Measurements from ENCODE around the gene SPAG16.

Gene SPAG16

GRCh38 chr2:214174563-214174962 is 890.3 kb downstream of the SPAG16 start:
- Histone ChIP-seq H3K9me3 (ENCODE audit: insufficient read depth, low read depth, low read length) (no peaks in the 10 kb centered on the region), H3K27me3 (ENCODE audit: insufficient read depth, low read length) (no peaks in the 10 kb centered on the region), H3K9ac (ENCODE audit: low read depth, low read length) (no peak overlapping the region), H3K36me3 (ENCODE audit: insufficient read depth, low read length) (no peaks in the 10 kb centered on the region), H3K4me3 (ENCODE audit: low read length) (no peak overlapping the region), H3K4me1 (ENCODE audit: insufficient read depth, low read length) (no peaks in the 10 kb centered on the region), H3K27ac (ENCODE audit: low read depth, low read length) (no peak overlapping the region)
- 85% methylated on average over 1 of the region's 1 CpG for WGBS

GRCh38 chr2:214180071-214180470 is 895.8 kb downstream of the SPAG16 start:
- Histone ChIP-seq H3K9ac (ENCODE audit: low read depth, low read length) (no peak overlapping the region), H3K27me3 (ENCODE audit: insufficient read depth, low read length) (no peaks in the 10 kb centered on the region), H3K9me3 (ENCODE audit: insufficient read depth, low read depth, low read length) (no peaks in the 10 kb centered on the region), H3K4me1 (ENCODE audit: insufficient read depth, low read length) (no peaks in the 10 kb centered on the region), H3K27ac (ENCODE audit: low read depth, low read length) (no peak overlapping the region), H3K36me3 (ENCODE audit: insufficient read depth, low read length) (no peaks in the 10 kb centered on the region), H3K4me3 (ENCODE audit: low read length) (no peak overlapping the region)
- 88% methylated on average over 1 of the region's 1 CpG for WGBS

- Histone ChIP-seq H3K4me3 (ENCODE audit: low read length) (no peak overlapping the region), H3K27me3 (ENCODE audit: insufficient read depth, low read length) (no peaks in the 10 kb centered on the region), H3K9ac (ENCODE audit: low read depth, low read length) (no peak overlapping the region), H3K9me3 (ENCODE audit: insufficient read depth, low read depth, low read length) (no peaks in the 10 kb centered on the region), H3K27ac (ENCODE audit: low read depth, low read length) (no peak overlapping the region), H3K36me3 (ENCODE audit: insufficient read depth, low read length) (no peaks in the 10 kb centered on the region), H3K4me1 (ENCODE audit: insufficient read depth, low read length) (no peaks in the 10 kb centered on the region)
- WGBS = 83% methylated on average over 2 of the region's 3 CpGs
Measured at GRCh38 chr2:214180686-214181085, 896.4 kb downstream of the SPAG16 start.

- Histone ChIP-seq H3K4me3 (ENCODE audit: low read length) (no peak overlapping the region), H3K36me3 (ENCODE audit: insufficient read depth, low read length) (no peaks in the 10 kb centered on the region), H3K9me3 (ENCODE audit: insufficient read depth, low read depth, low read length) (no peaks in the 10 kb centered on the region), H3K27me3 (ENCODE audit: insufficient read depth, low read length) (no peaks in the 10 kb centered on the region), H3K4me1 (ENCODE audit: insufficient read depth, low read length) (peaks cover 9% of the 10 kb centered on the region), H3K27ac (ENCODE audit: low read depth, low read length) (no peak overlapping the region), H3K9ac (ENCODE audit: low read depth, low read length) (no peak overlapping the region)
- 89% methylated on average over 2 of the region's 2 CpGs for WGBS
Measured at GRCh38 chr2:214184461-214184860, 900.2 kb downstream of the SPAG16 start.

- no peak overlapping the region for H3K27ac ChIP-seq (ENCODE audit: low read depth, low read length)
- no peaks in the 10 kb centered on the region for H3K27me3 ChIP-seq (ENCODE audit: insufficient read depth, low read length)
- no peak overlapping the region for H3K4me3 ChIP-seq (ENCODE audit: low read length)
- no peaks in the 10 kb centered on the region for H3K36me3 ChIP-seq (ENCODE audit: insufficient read depth, low read length)
- peaks cover 9% of the 10 kb centered on the region for H3K4me1 ChIP-seq (ENCODE audit: insufficient read depth, low read length)
- 96% methylated on average over 2 of the region's 2 CpGs for WGBS
- no peaks in the 10 kb centered on the region for H3K9me3 ChIP-seq (ENCODE audit: insufficient read depth, low read depth, low read length)
- H3K9ac ChIP-seq (ENCODE audit: low read depth, low read length) = no peak overlapping the region
Measured at GRCh38 chr2:214185546-214185945, 901.3 kb downstream of the SPAG16 start.

- Histone ChIP-seq H3K4me3 (ENCODE audit: low read length) (no peak overlapping the region), H3K36me3 (ENCODE audit: insufficient read depth, low read length) (no peaks in the 10 kb centered on the region), H3K27me3 (ENCODE audit: insufficient read depth, low read length) (no peaks in the 10 kb centered on the region), H3K27ac (ENCODE audit: low read depth, low read length) (no peak overlapping the region), H3K9me3 (ENCODE audit: insufficient read depth, low read depth, low read length) (no peaks in the 10 kb centered on the region), H3K9ac (ENCODE audit: low read depth, low read length) (no peak overlapping the region), H3K4me1 (ENCODE audit: insufficient read depth, low read length) (peaks cover 9% of the 10 kb centered on the region)
- 91% methylated on average over 3 of the region's 3 CpGs for WGBS
Measured at GRCh38 chr2:214192711-214193110, 908.4 kb downstream of the SPAG16 start.

- no peak overlapping the region for H3K27ac ChIP-seq (ENCODE audit: low read depth, low read length)
- H3K4me1 ChIP-seq (ENCODE audit: insufficient read depth, low read length) = 0 out of 2 replicates have a peak, but pooled peaks cover under 1% of the 10 kb centered on the region
- H3K9me3 ChIP-seq (ENCODE audit: insufficient read depth, low read depth, low read length) = no peaks in the 10 kb centered on the region
- H3K9ac ChIP-seq (ENCODE audit: low read depth, low read length) = no peak overlapping the region
- no peaks in the 10 kb centered on the region for H3K36me3 ChIP-seq (ENCODE audit: insufficient read depth, low read length)
- no peaks in the 10 kb centered on the region for H3K27me3 ChIP-seq (ENCODE audit: insufficient read depth, low read length)
- H3K4me3 ChIP-seq (ENCODE audit: low read length) = no peak overlapping the region
- 94% methylated on average over 1 of the region's 1 CpG for WGBS
Measured at GRCh38 chr2:214193943-214194342, 909.7 kb downstream of the SPAG16 start.

GRCh38 chr2:214196260-214196659 is 912.0 kb downstream of the SPAG16 start:
- Histone ChIP-seq H3K27me3 (ENCODE audit: insufficient read depth, low read length) (no peaks in the 10 kb centered on the region), H3K9me3 (ENCODE audit: insufficient read depth, low read depth, low read length) (no peaks in the 10 kb centered on the region), H3K4me1 (ENCODE audit: insufficient read depth, low read length) (no peaks in the 10 kb centered on the region), H3K36me3 (ENCODE audit: insufficient read depth, low read length) (no peaks in the 10 kb centered on the region), H3K4me3 (ENCODE audit: low read length) (no peak overlapping the region), H3K9ac (ENCODE audit: low read depth, low read length) (no peak overlapping the region), H3K27ac (ENCODE audit: low read depth, low read length) (no peak overlapping the region)
- 71% methylated on average over 2 of the region's 2 CpGs for WGBS

GRCh38 chr2:214201892-214202291 is 917.6 kb downstream of the SPAG16 start:
- Histone ChIP-seq H3K27ac (ENCODE audit: low read depth, low read length) (no peak overlapping the region), H3K9ac (ENCODE audit: low read depth, low read length) (no peak overlapping the region), H3K36me3 (ENCODE audit: insufficient read depth, low read length) (no peaks in the 10 kb centered on the region), H3K9me3 (ENCODE audit: insufficient read depth, low read depth, low read length) (no peaks in the 10 kb centered on the region), H3K4me3 (ENCODE audit: low read length) (no peak overlapping the region), H3K27me3 (ENCODE audit: insufficient read depth, low read length) (no peaks in the 10 kb centered on the region), H3K4me1 (ENCODE audit: insufficient read depth, low read length) (no peaks in the 10 kb centered on the region)
- WGBS = no CpG with 5 or more reads among the region's 2 CpGs

GRCh38 chr2:214203214-214203613 is 919.0 kb downstream of the SPAG16 start:
- WGBS = 77% methylated on average over 3 of the region's 3 CpGs
- Histone ChIP-seq H3K4me1 (ENCODE audit: insufficient read depth, low read length) (no peaks in the 10 kb centered on the region), H3K27ac (ENCODE audit: low read depth, low read length) (no peak overlapping the region), H3K9me3 (ENCODE audit: insufficient read depth, low read depth, low read length) (no peaks in the 10 kb centered on the region), H3K36me3 (ENCODE audit: insufficient read depth, low read length) (no peaks in the 10 kb centered on the region), H3K27me3 (ENCODE audit: insufficient read depth, low read length) (no peaks in the 10 kb centered on the region), H3K9ac (ENCODE audit: low read depth, low read length) (no peak overlapping the region), H3K4me3 (ENCODE audit: low read length) (no peak overlapping the region)

GRCh38 chr2:214203744-214204289 is 919.6 kb downstream of the SPAG16 start:
- no peak overlapping the region for H3K4me3 ChIP-seq (ENCODE audit: low read length)
- H3K27me3 ChIP-seq (ENCODE audit: insufficient read depth, low read length) = no peaks in the 10 kb centered on the region
- H3K4me1 ChIP-seq (ENCODE audit: insufficient read depth, low read length) = no peaks in the 10 kb centered on the region
- no peak overlapping the region for H3K9ac ChIP-seq (ENCODE audit: low read depth, low read length)
- H3K9me3 ChIP-seq (ENCODE audit: insufficient read depth, low read depth, low read length) = no peaks in the 10 kb centered on the region
- WGBS = 91% methylated on average over 5 of the region's 5 CpGs
- no peaks in the 10 kb centered on the region for H3K36me3 ChIP-seq (ENCODE audit: insufficient read depth, low read length)
- H3K27ac ChIP-seq (ENCODE audit: low read depth, low read length) = no peak overlapping the region

- 92% methylated on average over 1 of the region's 1 CpG for WGBS
Measured at GRCh38 chr2:214215107-214215506, 930.8 kb downstream of the SPAG16 start.

More at GRCh38 chr2:214215107-214215506, 930.8 kb downstream of the SPAG16 start:
- H3K27ac ChIP-seq (ENCODE audit: low read depth, low read length) = no peak overlapping the region
- H3K4me1 ChIP-seq (ENCODE audit: insufficient read depth, low read length) = peaks cover 9% of the 10 kb centered on the region
- H3K9me3 ChIP-seq (ENCODE audit: insufficient read depth, low read depth, low read length) = no peaks in the 10 kb centered on the region
- no peak overlapping the region for H3K9ac ChIP-seq (ENCODE audit: low read depth, low read length)
- H3K4me3 ChIP-seq (ENCODE audit: low read length) = no peak overlapping the region
- H3K27me3 ChIP-seq (ENCODE audit: insufficient read depth, low read length) = no peaks in the 10 kb centered on the region
- no peaks in the 10 kb centered on the region for H3K36me3 ChIP-seq (ENCODE audit: insufficient read depth, low read length)
